Vagina (tissue), 2 donors: ENCODE measurements around the gene DYNC2I2.

Source experiments
- CTCF ChIP-seq, 3 experiments: fragments of 450-650 bp in 2 of 3; fragments of 200-600 bp in 1 of 3; sonication (generic) in 1 of 3; IDR thresholded peaks; one replicate each; pipeline ENCODE4 v1.5.1; 2017 to 2019; ENCODE audit warnings: antibody characterized with exemption in 3 of 3, mild to moderate bottlenecking in 2 of 3, moderate library complexity in 2 of 3
- POLR2A ChIP-seq, 2 donors: fragments of 450-650 bp; IDR thresholded peaks; one replicate each; pipeline ENCODE4 v1.6.1; 2017; ENCODE audit warnings: antibody characterized with exemption in 2 of 2, mild to moderate bottlenecking in 2 of 2, moderate library complexity in 2 of 2
- POLR2AphosphoS5 ChIP-seq, 2 donors: sonication (generic); formaldehyde crosslinking; IDR thresholded peaks; one replicate each; pipeline ENCODE4 v1.9.0; 2017; ENCODE audit warnings: antibody characterized with exemption in 2 of 2, mild to moderate bottlenecking in 2 of 2, low read depth in 1 of 2; ENCODE audit not compliant: insufficient read depth in 1 of 2

- TF ChIP-seq CTCF (IDR thresholded peaks at IDR 0.05) (no peak), POLR2A (IDR thresholded peaks at IDR 0.05) (no peak), POLR2AphosphoS5 (IDR thresholded peaks at IDR 0.05; ENCODE audit: insufficient read depth in 1 of 2, low read depth in 1 of 2) (no peak)
Observed at GRCh38 chr9:128631636-128632035, 25.0 kb downstream of the DYNC2I2 start.
